IPS-20b (cell line): ENCODE measurements around the gene C13orf42.

Experiments used
- H3K27ac ChIP-seq: one replicate; pipeline ENCODE4 v1.5.1; 2013; ENCODE audit warnings: low read length
- H3K27me3 ChIP-seq: 2 replicates; pipeline ENCODE4 v1.6.1; 2013; ENCODE audit warnings: mild to moderate bottlenecking, low read length, inconsistent platforms; ENCODE audit not compliant: insufficient read depth
- H3K36me3 ChIP-seq: 2 replicates; pipeline ENCODE4 v1.6.1; 2013; ENCODE audit warnings: low read depth, mild to moderate bottlenecking, inconsistent platforms, low read length, moderate library complexity; ENCODE audit not compliant: insufficient read depth
- H3K4me1 ChIP-seq: 2 replicates; pipeline ENCODE4 v1.6.1; 2013; ENCODE audit warnings: mild to moderate bottlenecking, control low read depth, inconsistent platforms, low read length, moderate library complexity; ENCODE audit not compliant: insufficient read depth
- H3K4me3 ChIP-seq: 2 replicates; pipeline ENCODE4 v1.5.1; 2013; ENCODE audit warnings: mild to moderate bottlenecking, low read length, inconsistent platforms
- H3K9ac ChIP-seq: 2 replicates; pipeline ENCODE4 v1.6.1; 2013; ENCODE audit warnings: low read depth, mild to moderate bottlenecking, inconsistent platforms, low read length, moderate library complexity
- H3K9me3 ChIP-seq: 2 replicates; pipeline ENCODE4 v1.6.1; 2013; ENCODE audit warnings: mild to moderate bottlenecking, low read depth, low read length, inconsistent platforms; ENCODE audit not compliant: insufficient read depth

Gene C13orf42

GRCh38 chr13:51043310-51043709 lies 67.8 kb downstream of the C13orf42 start:
- no peaks in the 10 kb centered on the region for H3K9me3 ChIP-seq
- H3K4me3 ChIP-seq: no peak overlapping the region
- no peak overlapping the region for H3K27ac ChIP-seq
- no peaks in the 10 kb centered on the region for H3K4me1 ChIP-seq
- no peaks in the 10 kb centered on the region for H3K36me3 ChIP-seq
- H3K9ac ChIP-seq: no peak overlapping the region
- H3K27me3 ChIP-seq: no peaks in the 10 kb centered on the region

- Histone ChIP-seq H3K27ac (no peak overlapping the region), H3K4me1 (no peaks in the 10 kb centered on the region), H3K36me3 (no peaks in the 10 kb centered on the region), H3K9ac (no peak overlapping the region), H3K4me3 (no peak overlapping the region), H3K27me3 (no peaks in the 10 kb centered on the region), H3K9me3 (no peaks in the 10 kb centered on the region)
These were observed 69.4 kb downstream of the C13orf42 start for GRCh38 chr13:51041710-51042109.

GRCh38 chr13:51041126-51041525 lies 69.9 kb downstream of the C13orf42 start:
- Histone ChIP-seq H3K36me3 (no peaks in the 10 kb centered on the region), H3K27me3 (no peaks in the 10 kb centered on the region), H3K4me3 (no peak overlapping the region), H3K4me1 (no peaks in the 10 kb centered on the region), H3K9me3 (no peaks in the 10 kb centered on the region), H3K9ac (no peak overlapping the region), H3K27ac (no peak overlapping the region)

GRCh38 chr13:51040431-51040830 lies 70.6 kb downstream of the C13orf42 start:
- Histone ChIP-seq H3K4me3 (no peak overlapping the region), H3K4me1 (no peaks in the 10 kb centered on the region), H3K27me3 (no peaks in the 10 kb centered on the region), H3K9me3 (no peaks in the 10 kb centered on the region), H3K27ac (no peak overlapping the region), H3K9ac (no peak overlapping the region), H3K36me3 (no peaks in the 10 kb centered on the region)

GRCh38 chr13:51036418-51036817 lies 74.7 kb downstream of the C13orf42 start:
- Histone ChIP-seq H3K36me3 (no peaks in the 10 kb centered on the region), H3K4me1 (peaks cover 3% of the 10 kb centered on the region; the same call in 1 of the 2 replicates), H3K9ac (no peak overlapping the region), H3K27me3 (no peaks in the 10 kb centered on the region), H3K4me3 (no peak overlapping the region), H3K9me3 (no peaks in the 10 kb centered on the region), H3K27ac (no peak overlapping the region)

- H3K4me3 ChIP-seq: no peak overlapping the region
- peaks cover 3% of the 10 kb centered on the region; the same call in 1 of the 2 replicates for H3K4me1 ChIP-seq
- H3K9ac ChIP-seq: no peak overlapping the region
- H3K27me3 ChIP-seq: no peaks in the 10 kb centered on the region
- no peaks in the 10 kb centered on the region for H3K9me3 ChIP-seq
- H3K27ac ChIP-seq: no peak overlapping the region
- H3K36me3 ChIP-seq: no peaks in the 10 kb centered on the region
These were observed 75.1 kb downstream of the C13orf42 start for GRCh38 chr13:51035978-51036377.

GRCh38 chr13:51035469-51035868 lies 75.6 kb downstream of the C13orf42 start:
- no peaks in the 10 kb centered on the region for H3K36me3 ChIP-seq
- no peak overlapping the region for H3K4me3 ChIP-seq
- H3K9ac ChIP-seq: no peak overlapping the region
- H3K27ac ChIP-seq: no peak overlapping the region
- H3K4me1 ChIP-seq: peaks cover 3% of the 10 kb centered on the region; the same call in 1 of the 2 replicates
- H3K9me3 ChIP-seq: no peaks in the 10 kb centered on the region
- no peaks in the 10 kb centered on the region for H3K27me3 ChIP-seq

GRCh38 chr13:51034906-51035305 lies 76.2 kb downstream of the C13orf42 start:
- no peaks in the 10 kb centered on the region for H3K27me3 ChIP-seq
- no peak overlapping the region for H3K9ac ChIP-seq
- H3K4me3 ChIP-seq: no peak overlapping the region
- H3K36me3 ChIP-seq: no peaks in the 10 kb centered on the region
- peaks cover 3% of the 10 kb centered on the region; the same call in 1 of the 2 replicates for H3K4me1 ChIP-seq
- H3K9me3 ChIP-seq: no peaks in the 10 kb centered on the region
- no peak overlapping the region for H3K27ac ChIP-seq

GRCh38 chr13:51033421-51034185 lies 77.5 kb downstream of the C13orf42 start:
- Histone ChIP-seq H3K27me3 (no peaks in the 10 kb centered on the region), H3K4me1 (peaks cover 3% of the 10 kb centered on the region; the same call in 1 of the 2 replicates), H3K36me3 (no peaks in the 10 kb centered on the region), H3K9ac (no peak overlapping the region), H3K4me3 (no peak overlapping the region), H3K27ac (no peak overlapping the region), H3K9me3 (no peaks in the 10 kb centered on the region)

GRCh38 chr13:51032831-51033230 lies 78.2 kb downstream of the C13orf42 start:
- Histone ChIP-seq H3K9ac (no peak overlapping the region), H3K27ac (no peak overlapping the region), H3K36me3 (no peaks in the 10 kb centered on the region), H3K27me3 (no peaks in the 10 kb centered on the region), H3K9me3 (no peaks in the 10 kb centered on the region), H3K4me3 (no peak overlapping the region), H3K4me1 (peaks cover 3% of the 10 kb centered on the region; the same call in 1 of the 2 replicates)
